ENCODE results near the gene DERA. TPM values are rescaled to one million over a fixed set of nuclear protein-coding genes. Genes with fewer than 3 reads are reported as not detected.

DERA gene
- total and polyA plus RNA-seq, 2 of the 13 experiments (the other 11 are each of a cell fraction or from before 2014, with no cell fraction given) = 24.0 to 51.3 TPM

DNA sequence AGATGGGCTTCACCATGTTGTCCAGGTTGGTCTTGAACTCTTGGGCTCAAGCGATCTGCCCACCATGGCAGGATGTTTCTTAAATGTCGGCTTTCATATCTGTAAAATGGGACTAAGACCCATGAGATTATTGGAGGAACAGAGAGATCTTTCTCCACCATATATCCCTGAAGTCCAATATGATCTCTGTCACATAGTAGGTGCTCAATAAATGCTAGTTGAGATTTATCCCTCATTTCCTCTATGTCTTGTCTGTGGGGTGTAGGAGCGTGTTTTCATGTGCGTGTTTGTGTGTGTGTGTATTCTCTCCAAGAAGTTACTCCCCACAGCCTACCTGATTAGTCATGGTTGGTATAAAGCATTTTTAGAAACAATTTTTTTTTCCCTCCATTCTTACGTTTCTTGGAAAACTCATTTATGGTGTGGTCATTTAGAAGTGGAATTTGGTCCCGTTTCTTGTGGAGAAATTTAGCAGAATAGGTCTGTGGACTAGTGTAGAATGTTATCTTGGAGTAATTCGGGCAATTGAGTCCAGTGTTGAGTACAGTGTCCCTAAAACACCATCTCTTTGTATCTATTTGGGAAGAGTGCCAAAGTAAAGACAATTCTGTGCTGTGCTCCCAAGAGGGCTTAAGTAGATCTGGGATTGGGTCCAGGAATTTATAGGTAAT is 24.6 kb upstream of the DERA start (continued):
- TF ChIP-seq GATAD2A (CRISPR knock-in tag; IDR thresholded peaks at IDR 0.05) = peak; percentile 18; the same call in 1 of the 2 replicates
- TF ChIP-seq BHLHE40 (IDR thresholded peaks at IDR 0.05; ENCODE audit: low read length) = no peak
- peak; percentile 64; the same call in 1 of the 2 replicates for TF ChIP-seq ZNF263 (CRISPR knock-in tag; IDR thresholded peaks at IDR 0.05)
- TF ChIP-seq CHD4 (IDR thresholded peaks at IDR 0.05; ENCODE audit: borderline replicate concordance, low read length) = peak; percentile 78; the same call in 1 of the 2 replicates
- TF ChIP-seq PRDM10 (CRISPR knock-in tag; IDR thresholded peaks at IDR 0.05; ENCODE audit: low read depth) = no peak
- TF ChIP-seq NONO (IDR thresholded peaks at IDR 0.05) = no peak
- TF ChIP-seq NONO (CRISPR knock-in tag; conservative IDR thresholded peaks at IDR 0.05) = no peak
- TF ChIP-seq GZF1 (CRISPR knock-in tag; IDR thresholded peaks at IDR 0.05) = no peak
- TF ChIP-seq ATAD3A (CRISPR knock-in tag; IDR thresholded peaks at IDR 0.05) = no peak
- TF ChIP-seq, protein P1, sequence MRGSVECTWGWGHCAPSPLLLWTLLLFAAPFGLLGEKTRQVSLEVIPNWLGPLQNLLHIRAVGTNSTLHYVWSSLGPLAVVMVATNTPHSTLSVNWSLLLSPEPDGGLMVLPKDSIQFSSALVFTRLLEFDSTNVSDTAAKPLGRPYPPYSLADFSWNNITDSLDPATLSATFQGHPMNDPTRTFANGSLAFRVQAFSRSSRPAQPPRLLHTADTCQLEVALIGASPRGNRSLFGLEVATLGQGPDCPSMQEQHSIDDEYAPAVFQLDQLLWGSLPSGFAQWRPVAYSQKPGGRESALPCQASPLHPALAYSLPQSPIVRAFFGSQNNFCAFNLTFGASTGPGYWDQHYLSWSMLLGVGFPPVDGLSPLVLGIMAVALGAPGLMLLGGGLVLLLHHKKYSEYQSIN (CRISPR knock-in tag; IDR thresholded peaks at IDR 0.05; ENCODE audit: borderline replicate concordance) = no peak
- no peak for TF ChIP-seq RBM22 (optimal IDR thresholded peaks at IDR 0.05; ENCODE audit: low read length)
- TF ChIP-seq KDM2A (CRISPR knock-in tag; IDR thresholded peaks at IDR 0.05; ENCODE audit: borderline replicate concordance, low read depth) = no peak
- TF ChIP-seq ARID5B (CRISPR knock-in tag; IDR thresholded peaks at IDR 0.05) = peak; percentile 31; the same call in 1 of the 2 replicates
- TF ChIP-seq ZNF644 (CRISPR knock-in tag; IDR thresholded peaks at IDR 0.05; ENCODE audit: low read depth) = peak; percentile 20; the same call in 1 of the 2 replicates
- no peak for TF ChIP-seq ISX (CRISPR knock-in tag; conservative IDR thresholded peaks at IDR 0.05)
- TF ChIP-seq BCL6 (CRISPR knock-in tag; IDR thresholded peaks at IDR 0.05) = 0 out of 2 replicates have a peak, but pooled peaks have one; percentile 22
- TF ChIP-seq U2AF1 (optimal IDR thresholded peaks at IDR 0.05; ENCODE audit: low read depth, low read length) = no peak
- TF ChIP-seq HMGA1 (CRISPR knock-in tag; conservative IDR thresholded peaks at IDR 0.05) = no peak
- TF ChIP-seq HNRNPL (IDR thresholded peaks at IDR 0.05; ENCODE audit: low read depth, low read length) = no peak

Measured in HepG2 (cell line).